Neutrophil (primary cell): Measurements from ENCODE around the gene C1orf141.
"Not testable (repeated sequence)": the region's sequence is repeated elsewhere in the genome, so short reads cannot be mapped to it uniquely, and the experiment has no call there.

ENCODE experiments used
- H3K27ac ChIP-seq: fragments of 200-600 bp; sonication (generic); 2 replicates; pipeline ENCODE4 v1.5.1; 2016; ENCODE audit warnings: mild to moderate bottlenecking, moderate library complexity
- H3K27me3 ChIP-seq: fragments of 200-600 bp; sonication (generic); 2 replicates; pipeline ENCODE4 v1.6.0; 2016; ENCODE audit warnings: mild to moderate bottlenecking
- H3K36me3 ChIP-seq: fragments of 200-600 bp; sonication (generic); 2 replicates; pipeline ENCODE4 v1.5.1; 2017
- H3K4me1 ChIP-seq, 2 experiments: fragments of 200-600 bp in 1 of 2; sonication (generic) in 1 of 2; 1 replicate in 1 of 2; 2 replicates in 1 of 2; pipeline versions ENCODE4 v1.5.1 to v1.6.1; 2013 to 2016; ENCODE audit warnings: low read depth in 1 of 2, low read length in 1 of 2, mild to moderate bottlenecking in 1 of 2, moderate library complexity in 1 of 2; ENCODE audit not compliant: control insufficient read depth in 1 of 2, insufficient read depth in 1 of 2
- H3K4me3 ChIP-seq, 2 experiments: fragments of 200-600 bp in 1 of 2; sonication (generic) in 1 of 2; 1 replicate in 1 of 2; 2 replicates in 1 of 2; pipeline ENCODE4 v1.5.1; 2013 to 2016; ENCODE audit warnings: low read depth in 1 of 2, low read length in 1 of 2, mild to moderate bottlenecking in 1 of 2, moderate library complexity in 1 of 2
- H3K9me3 ChIP-seq: fragments of 200-600 bp; sonication (generic); 2 replicates; pipeline ENCODE4 v1.5.1; 2016
- CTCF ChIP-seq: fragments of 200-600 bp; sonication (generic); IDR thresholded peaks from 2 replicates; pipeline ENCODE4 v1.5.1; 2016; ENCODE audit warnings: antibody characterized with exemption

The C1orf141 gene

GRCh38 chr1:67072749-67073148 lies 62.0 kb downstream of the C1orf141 start:
- Histone ChIP-seq H3K4me1 (no peaks in the 10 kb centered on the region), H3K4me3 (no peak overlapping the region), H3K27ac (no peak overlapping the region), H3K27me3 (no peaks in the 10 kb centered on the region), H3K36me3 (no peaks in the 10 kb centered on the region), H3K9me3 (no peaks in the 10 kb centered on the region)
- TF ChIP-seq CTCF: no peak

- not testable (repeated sequence) for H3K4me1 ChIP-seq, H3K27me3 ChIP-seq, H3K9me3 ChIP-seq, H3K4me3 ChIP-seq, H3K36me3 ChIP-seq, H3K27ac ChIP-seq
Measured at GRCh38 chr1:67067655-67068054, 67.1 kb downstream of the C1orf141 start.

GRCh38 chr1:67062412-67062811 lies 72.4 kb downstream of the C1orf141 start:
- Histone ChIP-seq H3K27ac (no peak overlapping the region), H3K4me3 (no peak overlapping the region), H3K4me1 (no peaks in the 10 kb centered on the region), H3K36me3 (no peaks in the 10 kb centered on the region), H3K27me3 (no peaks in the 10 kb centered on the region), H3K9me3 (no peaks in the 10 kb centered on the region)
- TF ChIP-seq CTCF: no peak

- no peak for TF ChIP-seq CTCF
- H3K27ac ChIP-seq: no peak overlapping the region
Measured at GRCh38 chr1:67061266-67061665, 73.5 kb downstream of the C1orf141 start.

GRCh38 chr1:67060811-67061218 lies 74.0 kb downstream of the C1orf141 start:
- no peaks in the 10 kb centered on the region for H3K9me3 ChIP-seq
- H3K4me3 ChIP-seq: no peak overlapping the region
- no peak for TF ChIP-seq CTCF
- H3K27ac ChIP-seq: no peak overlapping the region
- no peaks in the 10 kb centered on the region for H3K36me3 ChIP-seq
- H3K27me3 ChIP-seq: no peaks in the 10 kb centered on the region
- peaks cover 0 to 4% of the 10 kb centered on the region in 2 experiments for H3K4me1 ChIP-seq

More at GRCh38 chr1:67061266-67061665, 73.5 kb downstream of the C1orf141 start:
- no peaks in the 10 kb centered on the region for H3K27me3 ChIP-seq
- no peak overlapping the region for H3K4me3 ChIP-seq
- no peaks in the 10 kb centered on the region for H3K4me1 ChIP-seq
- no peaks in the 10 kb centered on the region for H3K36me3 ChIP-seq
- H3K9me3 ChIP-seq: no peaks in the 10 kb centered on the region

- Histone ChIP-seq H3K27me3 (no peaks in the 10 kb centered on the region), H3K4me1 (peaks cover 0 to 12% of the 10 kb centered on the region in 2 experiments), H3K36me3 (no peaks in the 10 kb centered on the region), H3K27ac (no peak overlapping the region), H3K4me3 (no peak overlapping the region), H3K9me3 (no peaks in the 10 kb centered on the region)
- no peak for TF ChIP-seq CTCF
Measured at GRCh38 chr1:67059346-67059745, 75.4 kb downstream of the C1orf141 start.
